Placental pericyte (primary cell): ENCODE data around the gene STAG1. TPM values are rescaled to one million over a fixed set of nuclear protein-coding genes. Genes with fewer than 3 reads are reported as not detected.

Source experiments
- small RNA-seq: library from RNA; depleted of rRNA; stranded (forward); fragments of <200 nt; gene quantifications from one replicate; pipeline ENCODE3, GENCODE V24; 2012; ENCODE audit warnings: low replicate concordance
- total RNA-seq: library from RNA; depleted of rRNA; stranded (reverse); fragments of >200 nt; gene quantifications from 2 replicates; pipeline ENCODE4 v1.2.3, GENCODE V29; 2012

Gene STAG1
- 38.3 and 48.5 TPM in 2 replicates for total RNA-seq

GRCh38 chr3:136752172-136752421 is at the start of gene STAG1:
Gene STAG1, minus strand, starts transcription at chr3:136752378. Its CDS starts 121,480 bp downstream, at chr3:136630898.

Small RNAs within 50 kb of the gene (small RNA-seq; reads per million reads assigned to genes)
- not detected for gene RNU6-1284P
- gene RNU6-789P, result not detected

Other genes with a start within 250 kb of the STAG1 start
- gene SLC35G2, start 66.7 kb upstream of the STAG1 start, total RNA-seq, result 8.3 and 14.5 TPM in 2 replicates
- 34.2 and 90.8 TPM in 2 replicates for gene NCK1, start 109.8 kb upstream of the STAG1 start, total RNA-seq
- 1.9 and 2.0 TPM in 2 replicates for gene IL20RB, start 205.6 kb upstream of the STAG1 start, total RNA-seq